CD14-positive monocyte (primary cell): ENCODE results near the gene FADS2. TPM values are rescaled to one million over a fixed set of nuclear protein-coding genes. Genes with fewer than 3 reads are reported as not detected.

Source experiments
- DNase-seq, 3 donors: peaks; one replicate each; pipeline ENCODE4 v3.0.0-alpha.2; 2011 to 2022
- H2AFZ ChIP-seq: 2 replicates; pipeline ENCODE4 v1.6.0; 2012; ENCODE audit warnings: mild to moderate bottlenecking, low read depth, low read length, inconsistent platforms; ENCODE audit not compliant: insufficient read depth, poor library complexity, severe bottlenecking
- H3K27ac ChIP-seq, 2 donors: 1 replicate in 1 of 2; 2 replicates in 1 of 2; pipeline ENCODE4 v1.5.1; 2012 to 2013; ENCODE audit warnings: low read length in 2 of 2, control low read depth in 1 of 2, inconsistent platforms in 1 of 2, low read depth in 1 of 2, mild to moderate bottlenecking in 1 of 2
- H3K27me3 ChIP-seq, 2 donors: one replicate each; pipeline versions ENCODE4 v1.6.0 to v1.6.1; 2011 to 2013; ENCODE audit warnings: low read length in 2 of 2; ENCODE audit not compliant: control insufficient read depth in 2 of 2, insufficient read depth in 2 of 2
- H3K36me3 ChIP-seq, 2 donors: replicated peaks in 1 of 2; 1 replicate in 1 of 2; 2 replicates in 1 of 2; pipeline versions ENCODE4 v1.5.1 to v1.6.1; 2012 to 2013; ENCODE audit warnings: low read length in 2 of 2, control low read depth in 1 of 2, inconsistent platforms in 1 of 2, mild to moderate bottlenecking in 1 of 2; ENCODE audit not compliant: insufficient read depth in 2 of 2, control insufficient read depth in 1 of 2
- H3K4me1 ChIP-seq, 2 donors: 1 replicate in 1 of 2; 2 replicates in 1 of 2; pipeline versions ENCODE4 v1.5.1 to v1.6.1; 2012 to 2013; ENCODE audit warnings: low read length in 2 of 2, control low read depth in 1 of 2, inconsistent platforms in 1 of 2, mild to moderate bottlenecking in 1 of 2, moderate library complexity in 1 of 2; ENCODE audit not compliant: insufficient read depth in 2 of 2, control insufficient read depth in 1 of 2
- H3K4me2 ChIP-seq: replicated peaks from 2 replicates; pipeline ENCODE3; 2012; ENCODE audit warnings: low read length, moderate library complexity, mild to moderate bottlenecking; ENCODE audit not compliant: poor library complexity, severe bottlenecking; ENCODE audit errors: extremely low read depth
- H3K4me3 ChIP-seq, 3 experiments: fragments of 200-600 bp in 1 of 3; sonication (generic) in 1 of 3; replicated peaks in 1 of 3; 1 replicate in 2 of 3; 2 replicates in 1 of 3; pipeline ENCODE4 v1.5.1; 2011 to 2013; ENCODE audit warnings: low read length in 3 of 3, mild to moderate bottlenecking in 3 of 3, control low read depth in 2 of 3, low read depth in 2 of 3, inconsistent platforms in 1 of 3, moderate library complexity in 1 of 3
- H3K79me2 ChIP-seq: 2 replicates; pipeline ENCODE4 v1.6.0; 2012; ENCODE audit warnings: mild to moderate bottlenecking, control low read depth, inconsistent platforms, low read length, moderate library complexity; ENCODE audit not compliant: insufficient read depth
- H3K9ac ChIP-seq: 2 replicates; pipeline ENCODE4 v1.6.0; 2017; ENCODE audit warnings: low read length, mild to moderate bottlenecking; ENCODE audit not compliant: insufficient read depth, poor library complexity, severe bottlenecking
- H3K9me3 ChIP-seq, 2 donors: replicated peaks in 1 of 2; 1 replicate in 1 of 2; 2 replicates in 1 of 2; pipeline versions ENCODE4 v1.5.1 to v1.6.1; 2012 to 2013; ENCODE audit warnings: low read length in 2 of 2, control low read depth in 1 of 2; ENCODE audit not compliant: control insufficient read depth in 1 of 2, insufficient read depth in 1 of 2
- H4K20me1 ChIP-seq: 2 replicates; pipeline ENCODE4 v1.6.0; 2012; ENCODE audit warnings: mild to moderate bottlenecking, low read length, control low read depth, moderate library complexity; ENCODE audit not compliant: insufficient read depth
- H3K27ac Mint-ChIP-seq, 7 donors: one replicate each; pipeline ENCODE4 v1.8.0; 2020; ENCODE audit warnings: mild to moderate bottlenecking in 7 of 7, mixed read lengths in 7 of 7, moderate library complexity in 6 of 7, inconsistent platforms in 2 of 7
- H3K27me3 Mint-ChIP-seq, 3 donors: one replicate each; pipeline ENCODE4 v1.8.0; 2021 to 2022; ENCODE audit warnings: low read depth in 3 of 3, mild to moderate bottlenecking in 3 of 3, mixed read lengths in 3 of 3, moderate library complexity in 3 of 3, inconsistent platforms in 1 of 3
- H3K36me3 Mint-ChIP-seq, 2 donors: one replicate each; pipeline ENCODE4 v1.8.0; 2020; ENCODE audit warnings: mixed read lengths in 2 of 2, inconsistent platforms in 1 of 2, mild to moderate bottlenecking in 1 of 2
- H3K4me1 Mint-ChIP-seq: one replicate; pipeline ENCODE4 v1.8.0; 2020; ENCODE audit warnings: mild to moderate bottlenecking, mixed read lengths
- H3K4me3 Mint-ChIP-seq, 2 donors: one replicate each; pipeline ENCODE4 v1.8.0; 2020; ENCODE audit warnings: mild to moderate bottlenecking in 2 of 2, mixed read lengths in 2 of 2, moderate library complexity in 1 of 2
- H3K9me3 Mint-ChIP-seq, 7 donors: one replicate each; pipeline ENCODE4 v1.8.0; 2020 to 2022; ENCODE audit warnings: mixed read lengths in 7 of 7, mild to moderate bottlenecking in 6 of 7, moderate library complexity in 6 of 7, inconsistent platforms in 2 of 7
- CTCF ChIP-seq: fragments of 200-600 bp; IDR thresholded peaks from one replicate; pipeline ENCODE4 v1.8.0; 2022; ENCODE audit warnings: antibody characterized with exemption, mild to moderate bottlenecking
- WGBS: methylation state at CpG from one replicate; pipeline ENCODE4 v1.1.5; 2013; ENCODE audit warnings: missing lambda C conversion rate; ENCODE audit not compliant: insufficient coverage; 5-methylcytosine and 5-hydroxymethylcytosine counted together
- intact Hi-C, 2 donors: fragments of 100-400 bp; cut with micrococcal nuclease; formaldehyde crosslinking; loops; one replicate each; pipeline versions ENCODE4 v1.15.0 to v1.15.1; 2023
- polyA plus RNA-seq, 3 donors: library from polyadenylated mRNA; depleted of rRNA in 1 of 3; unstranded in 2 of 3; stranded (reverse) in 1 of 3; fragments of 300-500 nt in 2 of 3; fragments of >200 nt in 1 of 3; fragmentation: Illumina TruSeq in 2 of 3; gene quantifications; 1 replicate in 2 of 3; 2 replicates in 1 of 3; pipeline ENCODE4 v1.2.3, GENCODE V29; 2012 to 2021

FADS2 gene
- polyA plus RNA-seq, 3 donors = 5.1 to 19.9 (median 6.4) TPM

GRCh38 chr11:61874377-61874809 lies 46.3 kb downstream of the FADS2 start:
- WGBS = 88% methylated on average over 10 of the region's 12 CpGs
- Mint-ChIP-seq H3K27me3 (peaks cover 11 to 20% (median 13%) of the 10 kb centered on the region in 3 donors), H3K4me3 (no peak overlapping the region), H3K9me3 (no peaks in the 10 kb centered on the region), H3K27ac (no peak overlapping the region), H3K36me3 (no peaks in the 10 kb centered on the region), H3K4me1 (peaks cover 7% of the 10 kb centered on the region)
- no peak for DNase-seq
- H3K4me3 ChIP-seq = no peak overlapping the region
- no peak overlapping the region for H2AFZ ChIP-seq
- intact Hi-C loops = no loop called here
- peaks cover 3 to 5% of the 10 kb centered on the region in 2 donors for H3K4me1 ChIP-seq
- H3K9me3 ChIP-seq = no peaks in the 10 kb centered on the region
- H3K36me3 ChIP-seq = no peaks in the 10 kb centered on the region
- H3K4me2 ChIP-seq = no peak overlapping the region
- no peak for TF ChIP-seq CTCF
- H3K9ac ChIP-seq = no peak overlapping the region
- H3K27ac ChIP-seq = no peak overlapping the region
- no peaks in the 10 kb centered on the region for H4K20me1 ChIP-seq
- peaks cover 0 to 13% of the 10 kb centered on the region in 2 donors for H3K27me3 ChIP-seq
- no peaks in the 10 kb centered on the region for H3K79me2 ChIP-seq

GRCh38 chr11:61874853-61875252 lies 46.8 kb downstream of the FADS2 start:
- Histone ChIP-seq H3K4me2 (no peak overlapping the region), H3K79me2 (no peaks in the 10 kb centered on the region), H3K4me1 (peaks cover 3 to 5% of the 10 kb centered on the region in 2 donors), H3K4me3 (no peak overlapping the region), H3K36me3 (no peaks in the 10 kb centered on the region), H3K9me3 (no peaks in the 10 kb centered on the region), H4K20me1 (no peaks in the 10 kb centered on the region), H3K27me3 (peaks cover 0 to 13% of the 10 kb centered on the region in 2 donors), H2AFZ (no peak overlapping the region), H3K9ac (no peak overlapping the region), H3K27ac (no peak overlapping the region)
- no peak for DNase-seq
- H3K36me3 Mint-ChIP-seq = no peaks in the 10 kb centered on the region
- H3K4me1 Mint-ChIP-seq = peaks cover 7% of the 10 kb centered on the region
- H3K4me3 Mint-ChIP-seq = no peak overlapping the region
- no peak overlapping the region for H3K27ac Mint-ChIP-seq
- intact Hi-C loops = no loop called here
- peaks cover 11 to 20% (median 13%) of the 10 kb centered on the region in 3 donors for H3K27me3 Mint-ChIP-seq
- no peak for TF ChIP-seq CTCF
- WGBS = 100% methylated on average over 1 of the region's 3 CpGs
- no peaks in the 10 kb centered on the region for H3K9me3 Mint-ChIP-seq
